HL-60 (cell line): ENCODE data around the gene TPM4.

Source experiments
- DNase-seq, 2 experiments: peaks; one replicate each; pipeline ENCODE4 v3.0.0-alpha.2; 2010 to 2020; ENCODE audit warnings: low read depth in 1 of 2, low spot score in 1 of 2
- H3K27ac ChIP-seq: fragments of 250-450 bp; sonication (Bioruptor Pico); replicated peaks from 2 replicates; pipeline ENCODE4 v1.5.1; 2020; ENCODE audit warnings: mild to moderate bottlenecking, moderate library complexity
- H3K27me3 ChIP-seq: fragments of 250-450 bp; sonication (Bioruptor Pico); 2 replicates; pipeline ENCODE4 v1.5.1; 2021; ENCODE audit warnings: mild to moderate bottlenecking, moderate library complexity; ENCODE audit not compliant: insufficient read depth, poor library complexity, severe bottlenecking
- H3K4me3 ChIP-seq: replicated peaks from 2 replicates; pipeline ENCODE4 v1.5.1; 2011; ENCODE audit warnings: mild to moderate bottlenecking, control low read depth, low read length; ENCODE audit not compliant: insufficient read depth
- CTCF ChIP-seq: IDR thresholded peaks from one replicate; pipeline ENCODE4 v1.5.1; 2011; ENCODE audit warnings: low read length, control low read depth, inconsistent platforms; ENCODE audit not compliant: insufficient read depth
- GABPA ChIP-seq: IDR thresholded peaks from 2 replicates; pipeline ENCODE4 v1.6.1; 2012; ENCODE audit warnings: low read depth
- POLR2AphosphoS5 ChIP-seq: IDR thresholded peaks from 2 replicates; pipeline ENCODE4 v1.6.1; 2012; ENCODE audit warnings: low read depth
- REST ChIP-seq: IDR thresholded peaks from 2 replicates; pipeline ENCODE4 v1.6.1; 2012; ENCODE audit warnings: low read depth; ENCODE audit not compliant: insufficient replicate concordance
- SPI1 ChIP-seq: IDR thresholded peaks from 2 replicates; pipeline ENCODE4 v1.6.1; 2012; ENCODE audit warnings: low read depth, mild to moderate bottlenecking, borderline replicate concordance

The TPM4 gene

GRCh38 chr19:16104722-16105121, 28.4 kb downstream of the TPM4 start:
- no peak for TF ChIP-seq SPI1
- TF ChIP-seq REST = no peak
- TF ChIP-seq CTCF = no peak
- TF ChIP-seq POLR2AphosphoS5 = no peak
- no peak for TF ChIP-seq GABPA
- no peak for DNase-seq
- no peak overlapping the region for H3K27ac ChIP-seq
- H3K27me3 ChIP-seq = no peaks in the 10 kb centered on the region
- no peak overlapping the region for H3K4me3 ChIP-seq

GRCh38 chr19:16106121-16106520, 29.8 kb downstream of the TPM4 start:
- H3K27ac ChIP-seq = no peak overlapping the region
- no peaks in the 10 kb centered on the region for H3K27me3 ChIP-seq
- peak in 1 of 2 experiments; percentile 31 for DNase-seq
- H3K4me3 ChIP-seq = no peak overlapping the region
- TF ChIP-seq CTCF (no peak), SPI1 (peak; percentile 19; the same call in 1 of the 2 replicates)

GRCh38 chr19:16111160-16111908, 35.0 kb downstream of the TPM4 start, which contains the start of gene RAB8A:
RAB8A (plus strand) TSS chr19:16111889; CDS start chr19:16111902, 13 bp downstream.
- H3K27me3 ChIP-seq = no peaks in the 10 kb centered on the region
- TF ChIP-seq REST (no peak), POLR2AphosphoS5 (peak; percentile 52), CTCF (peak; percentile 64), GABPA (peak; percentile 47), SPI1 (peak; percentile 83; the same call in 1 of the 2 replicates)
- H3K27ac ChIP-seq = peak within 1 kb of the TSS; percentile 92
- H3K4me3 ChIP-seq = peak within 1 kb of the TSS; percentile 86
- peak; percentile 99 for DNase-seq
